ENCODE data around the gene MARS2. TPM values are rescaled to one million over a fixed set of nuclear protein-coding genes. Genes with fewer than 3 reads are reported as not detected.
"Not testable (repeated sequence)": the region's sequence is repeated elsewhere in the genome, so short reads cannot be mapped to it uniquely, and the experiment has no call there.

Gene MARS2
- 10 to 100 TPM; 25.2 to 27.1 TPM for total RNA-seq

- POLR2A ChIA-PET: interaction anchor here (0.6 to 1.5 kb wide), 5 partner anchors 189 to 270 kb away, joined by 3 to 9 read pairs (median 5); partner anchors contain the start of genes COQ10B, HSPD1, HSPE1 and MOB4
- CTCF ChIA-PET: interaction anchor here (0.6 to 1.5 kb wide), 3 partner anchors 25 to 189 kb away, joined by 3 to 6 read pairs (median 4); partner anchors contain the start of gene MOB4
Observed at GRCh38 chr2:197705121-197705911, at the start of gene MARS2. Gene MARS2, plus strand, starts transcription at chr2:197705369. Its CDS starts 37 bp downstream, at chr2:197705406.

DNA sequence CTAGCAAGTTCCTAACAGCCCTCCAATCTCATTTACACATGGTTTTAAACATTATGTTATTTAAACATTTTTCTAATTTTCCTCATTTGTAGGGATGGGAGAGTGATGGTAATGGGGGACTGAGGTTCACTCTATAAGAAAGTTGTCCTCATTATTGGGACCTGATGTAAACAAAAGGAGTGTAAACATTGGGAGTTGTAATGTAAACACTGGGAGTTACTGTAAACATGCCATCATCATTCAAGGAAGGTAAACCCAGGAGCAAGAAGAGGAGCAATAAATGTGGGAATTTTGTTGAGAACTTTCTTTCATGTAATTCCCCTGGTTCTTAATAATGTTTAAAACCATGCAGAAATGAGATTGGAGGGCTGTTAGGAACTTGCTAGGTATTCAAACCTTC is 47.6 kb upstream of the MARS2 start:
- CTCF ChIA-PET: no interaction called here
- POLR2A ChIA-PET: no interaction called here

GRCh38 chr2:197661626-197662025 is 43.5 kb upstream of the MARS2 start:
- ChIA-PET CTCF (no interaction called here), POLR2A (no interaction called here)

GRCh38 chr2:197666277-197666676 is 38.9 kb upstream of the MARS2 start:
- CTCF ChIA-PET: no interaction called here
- POLR2A ChIA-PET: no interaction called here

DNA sequence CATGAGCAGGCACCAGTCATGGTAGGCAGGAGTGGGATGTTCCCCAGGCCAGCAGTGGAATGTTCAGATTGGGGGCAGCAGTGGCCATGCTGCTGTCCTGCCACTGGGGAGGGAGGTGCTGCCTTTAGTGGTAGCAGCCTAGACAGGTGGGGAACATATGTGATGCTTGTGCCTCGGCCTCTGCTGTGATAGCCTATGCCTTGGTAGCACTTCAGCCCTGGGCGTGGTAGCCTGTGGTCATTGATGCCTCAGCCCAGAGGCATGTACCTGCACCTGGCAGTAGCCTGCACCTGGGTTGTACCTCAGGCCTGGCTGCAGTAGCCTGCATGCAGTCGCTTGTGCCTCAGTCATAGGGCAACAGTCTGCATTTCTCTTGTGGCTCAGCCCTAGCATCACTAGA is 36.9 kb upstream of the MARS2 start:
- ChIA-PET POLR2A (no interaction called here), CTCF (no interaction called here)

- POLR2A ChIA-PET: no interaction called here
- CTCF ChIA-PET: no interaction called here
Observed at GRCh38 chr2:197669077-197669476, 36.1 kb upstream of the MARS2 start.

- ChIA-PET POLR2A (no interaction called here), CTCF (no interaction called here)
Observed at GRCh38 chr2:197672371-197672893, 32.7 kb upstream of the MARS2 start.

- POLR2A ChIA-PET: no interaction called here
- CTCF ChIA-PET: no interaction called here
Observed at GRCh38 chr2:197673106-197673505, 32.1 kb upstream of the MARS2 start.

DNA sequence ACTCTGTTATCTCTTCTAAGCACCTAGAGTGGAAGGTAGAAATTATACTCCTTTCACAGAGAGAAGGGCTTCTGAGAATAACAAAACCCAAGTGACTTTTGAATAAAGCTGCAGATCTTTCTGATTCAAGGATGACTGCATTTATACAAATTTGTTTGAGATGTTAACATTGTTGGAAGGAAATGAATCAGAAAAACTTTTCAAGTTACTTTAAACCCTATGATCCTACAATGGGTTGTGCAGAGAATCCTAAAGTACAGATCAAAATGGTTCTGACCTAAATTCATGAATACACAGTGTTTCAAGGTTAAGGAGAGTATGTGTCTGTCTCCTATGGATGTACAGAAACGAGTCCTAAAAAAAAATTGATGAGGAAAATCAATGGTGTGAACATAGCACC is 31.6 kb upstream of the MARS2 start:
- POLR2A ChIA-PET: no interaction called here
- CTCF ChIA-PET: interaction anchor here (0.6 kb wide), 1 partner anchor 36 kb away, joined by 3 read pairs; no protein-coding TSS in a partner anchor

- ChIA-PET POLR2A (no interaction called here), CTCF (interaction anchor here (0.6 kb wide), 1 partner anchor 35 kb away, joined by 3 read pairs; no protein-coding TSS in a partner anchor)
Observed at GRCh38 chr2:197674060-197674459, 31.1 kb upstream of the MARS2 start.

DNA sequence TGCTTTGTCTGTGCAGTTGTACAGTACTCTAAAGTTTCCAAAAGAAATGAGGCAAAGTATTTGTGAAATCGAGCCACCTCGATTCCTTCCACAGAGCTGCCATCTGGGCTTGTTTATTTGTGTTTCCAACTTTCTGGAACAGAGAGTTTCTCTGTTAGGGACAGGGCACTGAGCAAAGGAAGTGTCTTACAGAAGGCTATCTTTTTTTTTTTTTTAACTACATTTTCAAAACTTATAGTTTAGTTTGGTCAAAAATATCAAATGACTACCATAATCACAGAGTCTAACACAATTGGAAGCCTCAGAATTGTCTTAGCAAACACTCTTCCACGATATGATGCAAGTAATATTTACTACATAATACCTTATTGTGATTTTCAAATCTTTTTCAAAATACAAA is 30.6 kb upstream of the MARS2 start:
- ChIA-PET POLR2A (no interaction called here), CTCF (no interaction called here)

- POLR2A ChIA-PET: no interaction called here
- CTCF ChIA-PET: no interaction called here
Observed at GRCh38 chr2:197675246-197675645, 29.9 kb upstream of the MARS2 start, which contains the start of gene RFTN2. Gene RFTN2, minus strand, starts transcription at chr2:197675587. Its CDS starts 129 bp downstream, at chr2:197675458.

DNA sequence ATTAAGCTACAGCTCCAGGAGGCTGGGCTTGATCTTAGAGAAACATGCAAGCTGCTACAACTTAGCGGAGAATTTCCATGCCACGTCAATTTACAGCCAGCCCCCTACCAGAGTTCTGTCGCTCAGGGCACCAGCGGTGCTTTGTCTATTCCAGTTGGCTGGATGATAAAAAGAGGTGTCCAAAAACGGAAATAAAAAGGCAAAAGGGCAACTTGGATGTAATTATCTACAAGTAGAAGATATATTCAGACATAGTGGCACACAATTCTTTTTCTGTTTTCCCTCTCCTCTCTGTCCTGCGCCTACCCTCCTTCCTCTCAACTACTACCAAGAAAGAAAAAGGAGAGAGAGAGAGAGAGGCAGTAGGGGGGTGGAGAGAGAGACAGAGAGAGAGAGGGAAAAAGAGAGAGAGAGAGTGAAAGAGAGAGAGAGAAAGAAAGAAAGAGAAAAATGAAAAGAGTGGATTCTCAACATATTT is 29.4 kb upstream of the MARS2 start:
- CTCF ChIA-PET: no interaction called here
- POLR2A ChIA-PET: no interaction called here

DNA sequence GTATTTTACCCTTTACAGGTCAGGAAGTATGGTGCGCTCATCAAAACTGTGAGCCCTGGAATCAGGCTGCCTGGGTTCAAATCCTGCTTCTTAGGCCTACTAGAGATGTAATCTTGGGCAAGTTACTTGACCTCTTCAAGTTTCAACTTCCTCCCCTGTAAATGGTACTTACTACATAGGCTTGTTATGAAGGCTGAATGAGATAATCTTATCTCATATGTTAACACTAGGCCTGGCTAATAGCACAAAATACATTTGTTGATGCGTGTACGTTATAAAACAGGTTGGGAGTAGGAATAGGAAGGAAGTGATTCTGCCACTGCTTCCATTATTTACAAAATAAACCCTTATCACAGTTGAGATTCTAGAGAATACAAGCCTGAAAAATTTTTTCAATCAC is 28.1 kb upstream of the MARS2 start:
- POLR2A ChIA-PET: no interaction called here
- CTCF ChIA-PET: no interaction called here

DNA sequence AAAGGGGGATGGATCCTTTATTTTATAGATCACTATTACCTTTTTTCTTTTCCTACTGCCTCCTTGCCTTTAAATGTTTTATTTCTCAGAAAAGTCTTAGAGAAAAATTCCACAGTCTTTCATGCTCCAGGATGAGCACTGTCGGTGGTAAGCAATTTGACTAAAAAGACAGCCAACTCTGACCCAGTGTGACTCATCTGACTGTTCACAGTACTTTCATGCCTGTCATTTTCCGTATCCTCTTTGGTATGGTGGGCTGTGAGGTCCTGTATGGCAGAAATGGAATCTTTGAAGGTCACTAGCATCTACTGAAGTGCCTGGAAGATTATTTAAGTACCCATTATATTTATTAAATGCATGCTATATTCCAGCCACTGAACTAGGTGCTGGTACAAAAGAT is 27.7 kb upstream of the MARS2 start:
- CTCF ChIA-PET: no interaction called here
- POLR2A ChIA-PET: no interaction called here

- CTCF ChIA-PET, POLR2A ChIA-PET: not testable (repeated sequence)
Observed at GRCh38 chr2:197695206-197695605, 10.0 kb upstream of the MARS2 start.

DNA sequence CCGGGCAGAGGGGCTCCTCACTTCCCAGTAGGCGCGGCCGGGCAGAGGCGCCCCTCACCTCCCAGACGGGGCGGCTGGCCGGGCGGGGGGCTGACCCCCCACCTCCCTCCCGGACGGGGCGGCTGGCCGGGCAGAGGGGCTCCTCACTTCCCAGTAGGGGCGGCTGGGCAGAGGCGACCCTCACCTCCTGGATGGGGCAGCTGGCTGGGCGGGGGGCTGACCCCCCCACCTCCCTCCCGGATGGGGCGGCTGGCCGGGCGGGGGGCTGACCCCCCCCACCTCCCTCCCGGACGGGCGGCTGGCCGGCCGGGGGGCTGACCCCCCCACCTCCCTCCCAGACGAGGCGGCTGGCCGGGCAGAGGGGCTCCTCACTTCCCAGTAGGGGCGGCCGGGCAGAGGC is 9.2 kb upstream of the MARS2 start:
- POLR2A ChIA-PET: not testable (repeated sequence)

DNA sequence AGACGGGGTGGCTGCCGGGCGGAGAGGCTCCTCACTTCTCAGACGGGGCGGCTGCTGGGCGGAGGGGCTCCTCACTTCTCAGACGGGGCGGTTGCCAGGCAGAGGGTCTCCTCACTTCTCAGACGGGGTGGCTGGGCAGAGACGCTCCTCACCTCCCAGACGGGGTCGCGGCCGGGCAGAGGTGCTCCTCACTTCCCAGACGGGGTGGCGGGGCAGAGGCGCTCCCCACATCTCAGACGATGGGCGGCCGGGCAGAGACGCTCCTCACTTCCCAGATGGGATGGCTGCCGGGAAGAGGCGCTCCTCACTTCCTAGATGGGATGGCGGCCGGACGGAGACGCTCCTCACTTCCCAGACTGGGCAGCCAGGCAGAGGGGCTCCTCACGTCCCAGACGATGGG is 8.6 kb upstream of the MARS2 start:
- POLR2A ChIA-PET, CTCF ChIA-PET: not testable (repeated sequence)

More for the DNA sequence above, 9.2 kb upstream of the MARS2 start:
- CTCF ChIA-PET: not testable (repeated sequence)

GRCh38 chr2:197699724-197700123 is 5.4 kb upstream of the MARS2 start:
- POLR2A ChIA-PET, CTCF ChIA-PET: not testable (repeated sequence)

GRCh38 chr2:197700960-197701359 is 4.2 kb upstream of the MARS2 start:
- ChIA-PET POLR2A (no interaction called here), CTCF (no interaction called here)

DNA sequence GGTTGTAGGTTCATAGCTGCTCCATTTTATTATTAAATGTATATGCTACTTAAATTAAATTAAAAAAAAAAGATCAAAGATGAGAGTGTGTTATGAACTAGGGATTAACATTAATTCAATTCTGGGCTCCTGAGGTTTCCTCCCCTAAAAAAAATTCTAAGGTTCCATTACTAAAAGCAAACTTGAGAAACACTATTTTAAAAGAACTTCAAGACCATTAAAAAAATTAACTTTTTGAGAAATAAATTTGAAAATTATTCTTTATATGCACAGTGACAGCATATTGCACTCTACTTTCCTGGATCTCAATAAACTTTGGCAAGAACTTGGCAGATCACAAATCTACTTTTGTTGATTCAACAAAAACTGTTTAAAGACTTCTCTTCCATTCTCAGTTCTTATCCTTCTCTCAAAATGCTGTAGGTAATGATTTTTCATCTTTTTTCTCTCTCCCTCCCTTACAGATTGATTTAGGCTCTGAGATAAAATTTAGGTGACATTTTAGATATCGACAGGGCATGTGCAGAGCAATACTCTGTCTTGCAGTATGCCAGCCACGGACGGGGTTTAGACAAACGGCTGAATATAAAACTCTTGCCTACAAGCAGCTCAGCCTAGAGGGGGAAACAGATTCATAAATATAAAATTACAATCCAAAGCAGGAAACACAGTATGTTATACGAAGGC is 592 bp upstream of the MARS2 start:
- ChIA-PET CTCF (interaction anchor here (1.3 kb wide), 1 partner anchor 188 kb away, joined by 3 read pairs; the partner anchor contains the start of gene MOB4), POLR2A (interaction anchor here (0.6 to 1.5 kb wide), 5 partner anchors 188 to 270 kb away, joined by 3 to 9 read pairs (median 5); partner anchors contain the start of genes COQ10B, HSPD1, HSPE1 and MOB4)
